GM12892 (cell line): ENCODE data around the gene CRCP.

ENCODE experiments used
- POLR2A ChIP-seq: IDR thresholded peaks from 2 replicates; pipeline ENCODE4 v1.6.1; 2011; ENCODE audit warnings: low read depth, low read length, control low read depth
- TAF1 ChIP-seq: IDR thresholded peaks from 2 replicates; pipeline ENCODE4 v1.6.1; 2011; ENCODE audit warnings: low read depth, mild to moderate bottlenecking, control low read depth, low read length, borderline replicate concordance

- no peak for TF ChIP-seq POLR2A
- no peak for TF ChIP-seq TAF1
Observed at GRCh38 chr7:66082083-66082482, 32.6 kb upstream of the CRCP start.
